GM23338 (cell line): Measurements from ENCODE around the gene PRELP. TPM values are rescaled to one million over a fixed set of nuclear protein-coding genes. Genes with fewer than 3 reads are reported as not detected.

Experiments used
- ATAC-seq: fragments of 200-7000 bp; cut with Tn5 transposase; 3 replicates; pipeline ENCODE4 v1.9.1; 2020
- DNase-seq: peaks from one replicate; pipeline ENCODE4 v3.0.0-alpha.2; 2015; ENCODE audit warnings: low spot score
- H2AFZ ChIP-seq: fragments of 200-600 bp; sonication (generic); 2 replicates; pipeline ENCODE4 v1.8.0; 2016; ENCODE audit warnings: antibody characterized with exemption, mild to moderate bottlenecking, moderate library complexity
- H3F3A ChIP-seq: fragments of 200-600 bp; sonication (generic); replicated peaks from 2 replicates; pipeline ENCODE4 v1.8.0; 2017; ENCODE audit warnings: antibody characterized with exemption, mixed run types, low read depth
- H3K27ac ChIP-seq: fragments of 200-600 bp; sonication (generic); 2 replicates; pipeline ENCODE4 v1.6.1; 2016; ENCODE audit warnings: low read depth
- H3K27me3 ChIP-seq: fragments of 200-600 bp; sonication (generic); 2 replicates; pipeline ENCODE4 v1.8.0; 2016; ENCODE audit warnings: mild to moderate bottlenecking, mixed run types, moderate library complexity; ENCODE audit not compliant: insufficient read depth
- H3K36me3 ChIP-seq: fragments of 200-600 bp; sonication (generic); 2 replicates; pipeline ENCODE4 v1.8.0; 2016; ENCODE audit warnings: mild to moderate bottlenecking; ENCODE audit not compliant: insufficient read depth
- H3K4me1 ChIP-seq: fragments of 200-600 bp; sonication (generic); 2 replicates; pipeline ENCODE4 v1.8.0; 2016; ENCODE audit warnings: mild to moderate bottlenecking, moderate library complexity; ENCODE audit not compliant: insufficient read depth
- H3K4me2 ChIP-seq: fragments of 200-600 bp; sonication (generic); 2 replicates; pipeline ENCODE4 v1.7.1; 2017; ENCODE audit warnings: mixed run types
- H3K4me3 ChIP-seq: fragments of 200-600 bp; sonication (generic); 2 replicates; pipeline ENCODE4 v1.6.1; 2016; ENCODE audit warnings: mixed run types
- H3K79me2 ChIP-seq: fragments of 200-600 bp; sonication (generic); replicated peaks from 2 replicates; pipeline ENCODE4 v1.8.0; 2017; ENCODE audit warnings: mild to moderate bottlenecking; ENCODE audit not compliant: insufficient read depth
- H3K9me2 ChIP-seq: fragments of 200-600 bp; sonication (generic); 2 replicates; pipeline ENCODE4 v1.8.0; 2017; ENCODE audit not compliant: insufficient read depth
- H4K20me1 ChIP-seq: fragments of 200-600 bp; sonication (generic); replicated peaks from 2 replicates; pipeline ENCODE4 v1.8.0; 2017; ENCODE audit warnings: mild to moderate bottlenecking; ENCODE audit not compliant: insufficient read depth
- H3K27ac Mint-ChIP-seq: 2 replicates; pipeline ENCODE4 v1.8.0; 2020; ENCODE audit warnings: inconsistent platforms, mild to moderate bottlenecking, moderate library complexity, mixed read lengths
- H3K27me3 Mint-ChIP-seq: 3 replicates; pipeline ENCODE4 v1.8.0; 2022; ENCODE audit warnings: low read depth, mild to moderate bottlenecking, moderate library complexity, mixed read lengths, inconsistent platforms; ENCODE audit not compliant: insufficient read depth, poor library complexity
- H3K36me3 Mint-ChIP-seq: 3 replicates; pipeline ENCODE4 v1.8.0; 2021; ENCODE audit warnings: low read depth, mild to moderate bottlenecking, inconsistent platforms, moderate library complexity, mixed read lengths
- H3K4me1 Mint-ChIP-seq: 3 replicates; pipeline ENCODE4 v1.8.0; 2020; ENCODE audit warnings: mild to moderate bottlenecking, inconsistent platforms, mixed read lengths
- H3K4me3 Mint-ChIP-seq: 3 replicates; pipeline ENCODE4 v1.8.0; 2021; ENCODE audit warnings: moderate library complexity, mild to moderate bottlenecking, inconsistent platforms, mixed read lengths
- H3K9me3 Mint-ChIP-seq: 3 replicates; pipeline ENCODE4 v1.8.0; 2020; ENCODE audit warnings: moderate library complexity, mild to moderate bottlenecking, inconsistent platforms, mixed read lengths
- POLR2AphosphoS5 ChIP-seq: IDR thresholded peaks from 2 replicates; pipeline ENCODE4 v1.6.1; 2016; ENCODE audit warnings: antibody characterized with exemption, low read depth
- REST ChIP-seq: IDR thresholded peaks from one replicate; pipeline ENCODE4 v1.6.1; 2018; ENCODE audit warnings: antibody characterized with exemption; ENCODE audit not compliant: unreplicated experiment
- ZNF462 ChIP-seq: fragments of 250-450 bp; sonication (Bioruptor Pico); IDR thresholded peaks from 2 replicates; pipeline ENCODE4 v1.5.0; 2020; ENCODE audit warnings: mild to moderate bottlenecking, moderate library complexity
- polyA plus RNA-seq: library from polyadenylated mRNA; unstranded; fragments of >200 nt; fragmentation: Nextera tagmentation; extraction: Ambion mirVana; gene quantifications from 2 replicates; pipeline ENCODE4 v1.2.1, GENCODE V29; 2016
- total RNA-seq: library from RNA; depleted of rRNA; stranded (reverse); fragments of >200 nt; shearing (Covaris generic); gene quantifications from 2 replicates; pipeline ENCODE4 v1.2.3, GENCODE V29; 2014
- TF ChIP-seq, protein P1 (sequence below): IDR thresholded peaks from 2 replicates; pipeline ENCODE4 v1.6.1; 2016; ENCODE audit warnings: antibody characterized with exemption
- TF ChIP-seq, protein P2 (sequence below), 2 experiments: fragments of 200-600 bp in 1 of 2; sonication (generic) in 1 of 2; conservative IDR thresholded peaks; 2 replicates each; pipeline versions ENCODE4 v1.5.1 to v1.6.1; 2016 to 2017; ENCODE audit warnings: antibody characterized with exemption in 2 of 2, low read depth in 2 of 2, mild to moderate bottlenecking in 2 of 2, moderate library complexity in 1 of 2

PRELP gene
- total and polyA plus RNA-seq, 2 experiments from 2014 or later = 0.03 TPM

DNA sequence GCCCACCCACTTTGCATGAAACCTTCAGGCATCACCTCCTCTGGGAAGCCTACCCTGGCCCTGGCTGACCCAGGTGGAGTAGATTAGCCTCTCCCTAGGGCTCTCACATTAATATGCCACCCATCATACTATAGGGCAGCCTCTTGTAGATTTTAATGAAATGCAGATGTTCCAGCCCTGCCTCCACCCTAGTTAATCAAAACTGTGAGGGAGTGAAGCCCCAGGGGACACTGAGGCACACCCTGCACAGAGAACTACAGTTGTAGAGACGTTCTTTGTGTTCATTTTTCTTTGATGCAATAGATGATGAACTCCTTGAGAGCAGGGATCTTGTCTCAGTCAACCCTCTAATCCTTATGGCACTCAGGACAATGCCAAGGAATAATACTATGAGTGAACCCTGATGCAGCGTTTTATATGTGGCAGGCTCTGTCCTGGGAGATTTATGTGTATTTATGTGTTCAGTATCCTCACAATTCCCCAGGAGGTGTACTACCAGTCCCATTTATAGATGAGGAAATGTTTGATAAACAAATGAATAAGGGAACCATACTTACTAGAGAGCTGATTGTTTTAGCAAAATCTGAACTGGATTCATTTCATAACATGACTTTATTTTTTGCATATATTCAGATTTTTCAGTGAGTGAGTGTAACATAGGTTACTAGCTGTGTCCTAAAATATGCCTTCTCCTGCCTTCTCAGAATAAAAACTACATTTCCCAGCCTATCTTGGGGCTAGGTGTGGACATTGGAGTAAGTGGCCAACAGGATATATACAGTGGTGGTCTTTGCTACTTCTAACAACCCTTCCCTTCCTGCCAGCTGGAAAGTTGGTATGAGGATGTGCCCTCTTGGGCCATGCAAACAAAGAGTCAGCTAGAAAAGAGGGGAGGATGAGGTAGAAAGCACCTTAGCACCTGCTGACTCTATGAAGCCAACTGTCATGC is 23.5 kb upstream of the PRELP start (continued):
- TF ChIP-seq ZNF462 (CRISPR knock-in tag) = no peak
- TF ChIP-seq, protein P1, sequence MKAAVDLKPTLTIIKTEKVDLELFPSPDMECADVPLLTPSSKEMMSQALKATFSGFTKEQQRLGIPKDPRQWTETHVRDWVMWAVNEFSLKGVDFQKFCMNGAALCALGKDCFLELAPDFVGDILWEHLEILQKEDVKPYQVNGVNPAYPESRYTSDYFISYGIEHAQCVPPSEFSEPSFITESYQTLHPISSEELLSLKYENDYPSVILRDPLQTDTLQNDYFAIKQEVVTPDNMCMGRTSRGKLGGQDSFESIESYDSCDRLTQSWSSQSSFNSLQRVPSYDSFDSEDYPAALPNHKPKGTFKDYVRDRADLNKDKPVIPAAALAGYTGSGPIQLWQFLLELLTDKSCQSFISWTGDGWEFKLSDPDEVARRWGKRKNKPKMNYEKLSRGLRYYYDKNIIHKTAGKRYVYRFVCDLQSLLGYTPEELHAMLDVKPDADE = no peak
- TF ChIP-seq POLR2AphosphoS5 = no peak

DNA sequence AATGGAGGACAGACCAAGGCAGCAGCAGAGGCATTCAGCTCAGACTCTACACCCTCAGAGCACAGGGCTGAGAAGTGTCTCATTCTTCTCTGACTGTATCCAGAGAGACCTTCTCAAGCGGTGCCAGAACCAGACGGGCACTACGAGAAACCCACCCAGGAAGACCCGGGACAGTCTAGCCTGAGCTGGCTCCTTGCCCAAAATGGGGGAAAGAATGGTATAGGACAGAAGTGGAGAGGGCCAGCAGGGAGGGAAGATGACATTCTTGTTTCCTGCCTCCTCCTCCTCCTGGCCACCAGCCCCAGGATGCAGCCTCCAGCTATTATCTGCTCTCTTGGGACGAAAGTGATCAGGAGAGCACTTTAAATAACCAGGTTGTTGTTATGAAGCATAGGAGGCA is 22.6 kb upstream of the PRELP start:
- no peaks in the 10 kb centered on the region for H3K36me3 Mint-ChIP-seq
- H3K36me3 ChIP-seq = no peaks in the 10 kb centered on the region
- no peaks in the 10 kb centered on the region for H3K9me2 ChIP-seq
- TF ChIP-seq REST = no peak
- TF ChIP-seq, protein P2, sequence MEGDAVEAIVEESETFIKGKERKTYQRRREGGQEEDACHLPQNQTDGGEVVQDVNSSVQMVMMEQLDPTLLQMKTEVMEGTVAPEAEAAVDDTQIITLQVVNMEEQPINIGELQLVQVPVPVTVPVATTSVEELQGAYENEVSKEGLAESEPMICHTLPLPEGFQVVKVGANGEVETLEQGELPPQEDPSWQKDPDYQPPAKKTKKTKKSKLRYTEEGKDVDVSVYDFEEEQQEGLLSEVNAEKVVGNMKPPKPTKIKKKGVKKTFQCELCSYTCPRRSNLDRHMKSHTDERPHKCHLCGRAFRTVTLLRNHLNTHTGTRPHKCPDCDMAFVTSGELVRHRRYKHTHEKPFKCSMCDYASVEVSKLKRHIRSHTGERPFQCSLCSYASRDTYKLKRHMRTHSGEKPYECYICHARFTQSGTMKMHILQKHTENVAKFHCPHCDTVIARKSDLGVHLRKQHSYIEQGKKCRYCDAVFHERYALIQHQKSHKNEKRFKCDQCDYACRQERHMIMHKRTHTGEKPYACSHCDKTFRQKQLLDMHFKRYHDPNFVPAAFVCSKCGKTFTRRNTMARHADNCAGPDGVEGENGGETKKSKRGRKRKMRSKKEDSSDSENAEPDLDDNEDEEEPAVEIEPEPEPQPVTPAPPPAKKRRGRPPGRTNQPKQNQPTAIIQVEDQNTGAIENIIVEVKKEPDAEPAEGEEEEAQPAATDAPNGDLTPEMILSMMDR (conservative IDR thresholded peaks at IDR 0.05; ENCODE audit: low read depth in 2 of 2) = no peak
- no peaks in the 10 kb centered on the region for H4K20me1 ChIP-seq
- no peak overlapping the region for H3K4me3 ChIP-seq
- ATAC-seq (no peak), DNase-seq (no peak)
- no peaks in the 10 kb centered on the region for H3K79me2 ChIP-seq
- H3K4me1 ChIP-seq = peaks cover 8% of the 10 kb centered on the region; the same call in 1 of the 2 replicates
- no peaks in the 10 kb centered on the region for H3K27me3 ChIP-seq
- H3K27me3 Mint-ChIP-seq = peaks cover 8% of the 10 kb centered on the region
- no peak overlapping the region for H3K4me3 Mint-ChIP-seq
- no peak overlapping the region for H2AFZ ChIP-seq
- no peak overlapping the region for H3K4me2 ChIP-seq
- H3K27ac ChIP-seq = no peak overlapping the region
- no peak overlapping the region for H3K27ac Mint-ChIP-seq
- H3K9me3 Mint-ChIP-seq = no peaks in the 10 kb centered on the region
- H3K4me1 Mint-ChIP-seq = peaks cover 15% of the 10 kb centered on the region
- no peaks in the 10 kb centered on the region for H3F3A ChIP-seq
